ENCODE measurements around the gene HOXD13.

DNA sequence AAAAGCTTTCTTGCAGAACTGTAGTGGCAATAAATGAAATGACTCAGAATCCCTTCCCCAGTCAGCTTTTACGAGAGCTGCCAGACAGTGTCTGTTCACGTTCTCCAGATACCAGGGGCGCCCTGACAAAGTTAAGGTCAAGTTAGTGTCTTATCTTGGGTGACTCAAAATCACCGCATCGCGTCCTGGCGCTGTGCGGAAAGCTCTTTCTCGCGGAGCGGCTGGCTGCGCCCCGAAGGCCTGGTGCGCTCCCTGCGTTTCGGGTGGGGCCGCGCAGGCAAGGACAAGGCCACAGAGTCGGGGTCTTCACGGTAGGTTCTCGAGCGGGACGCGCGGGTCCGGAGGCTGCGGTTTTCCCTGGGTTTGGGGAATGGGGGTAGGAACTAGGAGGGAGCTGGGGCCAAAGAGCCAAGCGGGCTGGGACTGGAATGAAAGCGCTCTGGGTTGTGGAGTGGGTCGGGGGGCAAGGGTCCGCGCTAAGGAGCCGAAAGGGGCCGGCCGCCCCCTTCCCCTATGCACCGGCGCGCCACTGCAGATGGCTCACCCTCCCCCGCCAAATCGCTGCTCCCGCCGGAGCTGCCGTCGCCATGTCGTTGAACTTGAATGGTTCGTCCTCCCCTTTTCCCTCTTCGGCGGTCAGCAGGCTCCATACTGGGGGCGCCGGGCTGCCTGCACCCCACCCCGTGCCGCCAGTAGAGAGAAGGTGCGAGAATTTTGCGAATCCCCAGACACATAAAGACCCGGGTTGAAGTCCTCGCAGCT, 12.0 kb downstream of the HOXD13 start:
- TF ChIP-seq, protein P1, sequence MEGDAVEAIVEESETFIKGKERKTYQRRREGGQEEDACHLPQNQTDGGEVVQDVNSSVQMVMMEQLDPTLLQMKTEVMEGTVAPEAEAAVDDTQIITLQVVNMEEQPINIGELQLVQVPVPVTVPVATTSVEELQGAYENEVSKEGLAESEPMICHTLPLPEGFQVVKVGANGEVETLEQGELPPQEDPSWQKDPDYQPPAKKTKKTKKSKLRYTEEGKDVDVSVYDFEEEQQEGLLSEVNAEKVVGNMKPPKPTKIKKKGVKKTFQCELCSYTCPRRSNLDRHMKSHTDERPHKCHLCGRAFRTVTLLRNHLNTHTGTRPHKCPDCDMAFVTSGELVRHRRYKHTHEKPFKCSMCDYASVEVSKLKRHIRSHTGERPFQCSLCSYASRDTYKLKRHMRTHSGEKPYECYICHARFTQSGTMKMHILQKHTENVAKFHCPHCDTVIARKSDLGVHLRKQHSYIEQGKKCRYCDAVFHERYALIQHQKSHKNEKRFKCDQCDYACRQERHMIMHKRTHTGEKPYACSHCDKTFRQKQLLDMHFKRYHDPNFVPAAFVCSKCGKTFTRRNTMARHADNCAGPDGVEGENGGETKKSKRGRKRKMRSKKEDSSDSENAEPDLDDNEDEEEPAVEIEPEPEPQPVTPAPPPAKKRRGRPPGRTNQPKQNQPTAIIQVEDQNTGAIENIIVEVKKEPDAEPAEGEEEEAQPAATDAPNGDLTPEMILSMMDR (conservative IDR thresholded peaks at IDR 0.05; ENCODE audit: low read depth, low read length), result no peak
- no peak for TF ChIP-seq EZH2 (IDR thresholded peaks at IDR 0.05; ENCODE audit: low read length, unreplicated experiment)

Measured in PC-3 (cell line).